ENCODE measurements around the gene LYPD6B.

The LYPD6B gene

DNA sequence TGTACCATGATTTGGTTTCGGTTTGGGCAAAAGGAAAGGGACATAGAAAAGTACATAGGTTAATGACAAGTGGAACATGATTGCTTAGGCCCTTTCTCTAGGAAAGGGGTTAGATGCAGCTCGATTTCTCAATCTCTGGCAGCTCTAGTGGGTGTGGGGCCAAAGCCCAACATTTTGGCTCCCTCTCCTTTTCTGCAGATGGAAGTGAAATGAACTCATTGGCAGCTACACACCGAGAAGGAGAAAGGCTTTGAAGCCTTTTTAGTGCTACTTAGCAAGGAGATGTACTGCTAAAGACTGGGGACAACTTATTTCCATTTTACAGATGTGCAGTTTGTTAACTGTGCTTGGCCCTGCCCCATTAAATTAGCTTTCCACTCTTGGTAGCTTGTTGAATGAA lies 93.8 kb downstream of the LYPD6B start:
- DNase-seq, result no peak

- no peak for DNase-seq
These were observed 94.4 kb downstream of the LYPD6B start for GRCh38 chr2:149132901-149133300.

DNA sequence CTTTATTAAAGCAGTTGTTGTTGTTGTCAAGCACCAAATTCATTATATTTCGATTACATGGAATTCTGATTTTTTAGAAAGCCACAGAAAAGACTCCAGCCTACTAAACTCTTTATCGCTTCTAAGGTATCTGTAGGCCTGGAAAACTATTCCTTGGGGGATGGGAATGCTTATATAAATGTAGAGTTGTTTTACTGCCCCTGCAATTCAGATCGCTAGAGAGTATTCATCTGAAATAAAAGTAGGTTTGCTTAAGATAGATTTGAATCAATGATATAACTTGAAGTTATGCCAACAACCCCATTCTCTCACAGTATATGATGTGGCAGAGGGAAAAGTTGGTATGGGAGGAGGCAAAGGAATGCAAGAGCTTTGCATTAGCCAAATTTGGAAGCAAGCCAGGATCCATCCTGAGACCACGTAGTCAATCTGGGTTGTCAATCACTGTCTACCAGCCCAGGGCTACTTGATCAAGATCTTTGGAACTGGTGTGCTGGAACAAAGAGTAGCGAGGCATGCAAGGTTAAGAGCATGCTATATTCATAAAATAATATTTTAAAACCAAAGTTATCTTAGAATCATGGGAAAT lies 95.9 kb downstream of the LYPD6B start:
- no peak for DNase-seq

DNA sequence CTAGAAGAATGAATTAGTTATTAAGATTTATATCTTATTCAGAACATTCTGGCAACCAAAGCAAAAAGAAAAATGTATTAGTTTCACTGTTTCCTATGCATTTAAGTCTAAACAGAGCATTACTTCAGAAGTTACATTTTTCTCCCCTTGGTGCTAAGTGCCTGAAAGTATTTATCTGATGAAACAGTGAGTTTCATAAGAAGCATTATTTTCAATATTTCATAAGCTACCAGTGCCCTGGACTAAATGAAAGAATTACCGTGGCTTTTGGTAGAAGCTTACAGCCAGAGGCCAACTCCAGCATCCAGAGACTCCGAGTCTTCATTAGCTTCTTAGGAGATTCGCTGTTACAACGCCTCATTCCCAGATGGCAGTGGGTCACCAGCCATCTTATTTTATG lies 97.6 kb downstream of the LYPD6B start:
- no peak for DNase-seq

DNA sequence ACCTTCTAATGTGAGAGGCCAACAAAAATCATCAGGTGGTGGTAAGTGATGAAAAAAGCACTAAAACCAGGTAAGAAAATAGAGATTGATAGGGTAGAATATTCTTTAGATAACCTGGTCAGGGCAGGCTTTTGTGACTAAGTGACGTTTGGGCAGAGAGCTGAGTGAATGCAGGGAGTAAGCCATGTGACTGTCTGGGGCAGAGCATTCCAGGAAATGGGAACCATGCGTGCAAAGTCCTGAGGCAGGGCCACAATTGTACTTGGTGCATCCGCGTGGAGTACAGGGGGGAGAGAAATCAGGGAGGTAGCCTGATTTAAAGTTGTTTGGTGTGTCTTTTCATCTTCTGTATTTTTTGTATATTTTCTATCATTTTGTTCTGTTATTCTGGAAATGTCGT lies 102.5 kb downstream of the LYPD6B start:
- no peak for DNase-seq

GRCh38 chr2:149143734-149144133 lies 105.2 kb downstream of the LYPD6B start:
- no peak for DNase-seq

GRCh38 chr2:149145314-149146295 lies 107.1 kb downstream of the LYPD6B start:
- no peak for DNase-seq

- no peak for DNase-seq
These were observed 108.4 kb downstream of the LYPD6B start for GRCh38 chr2:149146876-149147275.

DNA sequence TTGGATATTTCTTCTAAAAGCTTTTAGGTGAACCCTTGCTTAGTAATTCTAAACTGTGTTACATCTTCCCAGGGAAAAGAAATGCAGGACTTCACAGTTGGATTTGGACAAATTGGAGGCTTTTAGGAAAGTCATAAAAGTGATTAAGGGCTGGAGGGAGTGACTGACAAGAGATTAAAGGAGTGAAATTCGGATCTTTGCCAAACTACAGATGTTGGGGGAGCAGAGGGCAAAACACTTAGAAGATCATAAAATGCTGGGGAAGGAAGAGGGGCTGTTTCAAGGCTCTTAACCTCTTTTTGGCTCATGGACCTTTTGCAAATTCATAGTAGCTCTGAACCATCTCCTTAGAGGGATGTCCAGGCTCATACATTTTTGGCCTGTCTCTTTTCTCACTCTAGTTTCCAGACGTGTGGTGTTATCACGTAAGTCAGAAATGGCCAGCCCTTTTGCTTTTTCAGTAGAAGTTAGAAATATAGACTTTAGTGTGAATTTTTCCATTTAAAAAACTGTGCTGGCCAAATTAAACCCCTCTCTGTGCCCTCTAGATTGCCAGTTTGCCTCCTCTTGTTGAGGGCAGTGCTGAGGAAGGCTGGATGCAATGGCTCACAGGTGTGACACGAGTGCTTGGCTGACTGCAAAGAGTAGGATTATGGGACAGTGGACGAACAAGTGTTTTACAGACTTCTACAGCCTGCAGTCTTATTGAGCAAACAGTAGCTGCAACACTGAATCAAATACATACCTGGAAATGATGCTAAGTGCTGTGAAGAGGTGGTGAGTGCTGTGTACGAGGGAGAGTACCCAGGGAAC lies 109.9 kb downstream of the LYPD6B start:
- DNase-seq, result no peak

- no peak for DNase-seq
These were observed 110.5 kb downstream of the LYPD6B start for GRCh38 chr2:149149007-149149297.

GRCh38 chr2:149152469-149152953 lies 114.0 kb downstream of the LYPD6B start:
- no peak for DNase-seq

GRCh38 chr2:149155196-149155969 lies 116.9 kb downstream of the LYPD6B start:
- no peak for DNase-seq

DNA sequence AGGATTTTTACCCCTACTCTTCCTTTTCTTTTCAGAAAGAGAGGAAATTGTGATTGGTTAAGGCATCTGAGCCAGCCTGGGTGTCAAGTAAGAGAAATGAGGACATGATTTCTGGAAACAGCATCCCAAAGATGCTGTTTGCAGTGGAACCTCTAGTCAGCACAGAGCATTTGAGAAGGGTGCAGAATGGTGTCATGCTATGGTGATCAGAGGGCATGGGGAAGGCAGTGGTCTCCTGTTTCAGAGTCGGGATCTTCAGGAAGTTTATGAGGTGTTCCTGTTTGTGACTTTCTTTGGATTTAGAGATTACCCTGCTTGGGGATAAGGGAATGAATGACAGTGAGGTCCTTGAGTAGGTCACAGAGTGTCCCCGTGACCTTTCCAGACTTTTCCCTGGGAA lies 117.5 kb downstream of the LYPD6B start:
- DNase-seq, result no peak

GRCh38 chr2:149156971-149157740 lies 118.7 kb downstream of the LYPD6B start:
- DNase-seq, result no peak

- no peak for DNase-seq
These were observed 120.5 kb downstream of the LYPD6B start for GRCh38 chr2:149158957-149159356.

DNA sequence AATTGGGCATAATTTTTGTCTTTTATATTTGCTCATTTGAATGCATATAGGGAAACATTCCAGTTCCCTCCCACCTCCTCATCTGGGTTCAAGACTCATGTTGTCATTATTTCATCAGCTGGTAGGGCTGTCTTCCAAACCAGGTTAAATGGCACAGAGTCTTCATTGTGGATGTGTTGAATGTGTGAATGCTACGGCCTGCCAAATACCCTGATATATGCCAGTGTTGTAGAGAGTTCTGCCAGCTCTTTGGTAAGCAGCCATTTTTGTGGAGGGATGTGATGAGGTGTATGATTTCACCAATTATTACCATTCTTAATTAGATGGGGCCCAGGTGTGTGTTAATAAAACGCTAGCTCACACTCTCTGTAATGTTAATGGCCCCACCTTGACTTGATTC lies 121.7 kb downstream of the LYPD6B start:
- DNase-seq, result no peak

- DNase-seq, result peak; percentile 39
These were observed 122.3 kb downstream of the LYPD6B start for GRCh38 chr2:149160701-149161217.

DNA sequence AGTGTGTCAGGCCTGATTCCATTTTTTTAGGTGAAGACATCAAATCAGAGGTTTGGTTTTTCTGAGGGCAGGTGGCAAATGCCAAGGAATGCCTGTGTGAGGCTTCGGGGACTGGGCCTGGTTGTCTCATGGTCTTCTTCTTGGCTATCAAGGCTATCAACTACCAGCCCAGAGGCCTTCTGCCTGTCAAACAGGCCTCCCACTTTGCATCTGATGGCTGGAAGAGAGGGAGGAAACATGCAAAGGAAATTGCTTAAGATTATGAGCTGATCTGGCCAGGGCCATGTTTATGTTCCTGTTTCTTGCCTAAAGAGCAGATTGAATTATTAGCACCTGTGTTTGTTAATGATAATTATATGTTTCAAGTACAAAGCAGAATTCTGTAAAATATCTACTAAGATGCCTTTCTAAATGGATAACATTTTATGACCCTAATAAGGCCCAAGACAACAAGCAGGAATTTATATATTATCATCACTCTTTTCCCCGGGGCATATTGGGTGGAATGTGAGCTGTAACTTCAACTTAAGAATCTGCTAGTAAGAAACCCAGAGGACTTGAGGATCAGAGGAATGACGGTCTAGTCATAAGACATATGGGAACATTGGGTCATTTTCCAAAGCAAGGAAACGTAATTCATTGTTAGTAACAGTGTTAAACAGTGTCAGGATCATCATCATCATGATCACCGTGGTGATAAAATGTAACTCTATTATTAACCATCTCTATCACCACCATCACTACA lies 123.2 kb downstream of the LYPD6B start:
- DNase-seq, result no peak

GRCh38 chr2:149164296-149164695 lies 125.8 kb downstream of the LYPD6B start:
- no peak for DNase-seq

DNA sequence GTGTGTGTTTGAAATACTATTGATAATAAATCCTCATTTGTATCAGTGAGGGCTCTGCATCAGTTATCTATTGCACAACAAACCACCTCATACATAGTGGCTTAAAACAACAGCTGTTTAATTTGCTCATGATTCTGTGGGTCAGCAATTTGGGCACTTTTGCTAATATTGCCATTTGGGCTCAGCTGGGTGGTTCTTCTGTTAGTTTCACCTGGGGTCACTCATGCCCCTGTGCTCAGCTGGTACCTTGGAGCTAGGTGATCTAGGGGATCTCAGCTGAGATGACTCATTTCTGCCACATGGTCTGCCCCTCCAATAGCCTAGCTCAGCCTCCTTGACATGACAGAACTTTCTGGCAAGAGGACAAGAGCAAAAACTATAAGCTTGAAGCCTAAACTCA lies 126.3 kb downstream of the LYPD6B start:
- DNase-seq, result no peak
